ENCODE results near the gene ITPK1.
"Not testable (repeated sequence)": the region's sequence is repeated elsewhere in the genome, so short reads cannot be mapped to it uniquely, and the experiment has no call there.

Gene ITPK1

DNA sequence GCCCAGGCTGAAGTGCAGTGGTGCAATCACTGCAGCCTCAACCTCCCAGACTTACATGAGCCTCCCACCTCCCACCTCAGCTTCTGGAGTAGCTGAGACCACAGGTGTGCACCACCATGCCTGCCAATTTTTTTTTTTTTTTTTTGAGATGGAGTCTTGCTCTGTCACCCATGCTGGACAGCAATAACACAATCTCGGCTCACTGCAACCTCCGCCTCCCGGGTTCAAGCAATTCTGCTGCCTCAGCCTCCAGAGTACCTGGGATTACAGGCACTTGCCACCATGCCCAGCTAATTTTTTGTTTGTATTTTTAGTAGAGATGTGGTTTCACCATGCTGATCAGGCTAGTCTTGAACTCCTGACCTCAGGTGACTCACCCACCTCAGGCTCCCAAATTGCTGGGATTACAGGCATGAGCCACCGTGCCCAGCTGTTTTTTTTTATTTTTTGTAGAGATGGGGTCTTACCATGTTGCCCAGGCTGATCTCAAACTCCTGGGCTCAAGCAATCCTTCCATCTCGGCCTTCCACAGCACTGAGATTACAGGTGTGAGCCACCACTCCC lies 15.6 kb upstream of the ITPK1 start:
- not testable (repeated sequence) for DNase-seq (ENCODE audit: low read depth)

DNA sequence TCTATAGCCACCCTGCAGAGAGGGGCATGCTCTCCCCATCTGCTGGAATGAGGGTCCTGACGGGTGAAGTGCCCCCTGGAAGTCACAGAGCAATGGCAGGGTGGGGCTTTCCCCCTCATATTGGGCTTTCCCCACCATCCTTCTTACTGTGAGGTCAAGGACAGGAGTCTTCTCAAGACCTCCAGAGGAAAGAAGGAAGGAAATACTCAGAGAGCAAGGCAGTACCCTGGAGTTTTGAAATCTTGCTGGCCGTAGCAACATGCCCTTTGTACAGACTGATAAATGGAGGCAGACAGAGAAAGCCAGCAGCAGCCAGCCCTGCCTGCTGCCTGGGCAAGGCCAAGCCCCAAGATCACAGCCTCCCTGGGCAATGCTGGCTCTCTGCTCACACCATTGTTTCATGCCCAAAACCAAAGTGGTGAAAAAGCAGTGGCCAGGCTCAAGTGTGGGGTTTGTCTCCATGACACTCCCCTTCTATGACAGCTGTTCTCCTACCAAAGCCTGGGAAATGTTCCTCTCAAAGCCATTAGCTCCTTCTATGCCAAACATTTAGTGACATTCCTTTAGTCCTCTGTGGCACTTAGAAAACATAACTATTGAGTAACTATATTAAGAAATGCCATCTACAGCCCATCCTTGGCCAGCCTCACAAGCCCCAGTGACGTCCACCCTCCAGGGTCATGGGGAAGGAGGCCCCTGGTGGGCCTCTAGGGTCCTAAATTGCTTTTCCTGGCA lies 13.2 kb upstream of the ITPK1 start:
- no peak for DNase-seq (ENCODE audit: low read depth)

DNA sequence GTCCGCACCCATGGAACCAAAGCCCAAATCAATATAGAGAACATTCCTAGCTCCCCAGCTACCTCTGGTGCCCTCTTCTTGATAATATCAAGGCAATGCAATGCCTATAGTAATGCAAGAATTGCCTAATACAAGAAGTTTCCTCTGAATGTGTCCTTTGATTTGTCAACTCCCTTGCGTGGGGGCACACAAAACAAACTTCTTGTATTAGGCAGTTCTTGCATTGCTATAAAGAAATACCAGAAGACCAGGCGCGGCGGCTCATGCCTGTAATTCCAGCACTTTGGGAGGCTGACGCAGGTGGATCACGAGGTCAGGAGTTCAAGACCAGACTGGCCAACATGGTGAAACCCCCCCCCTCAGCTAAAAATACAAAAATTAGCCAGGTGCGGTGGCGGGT lies 10.4 kb upstream of the ITPK1 start:
- no peak for DNase-seq (ENCODE audit: low read depth)

DNA sequence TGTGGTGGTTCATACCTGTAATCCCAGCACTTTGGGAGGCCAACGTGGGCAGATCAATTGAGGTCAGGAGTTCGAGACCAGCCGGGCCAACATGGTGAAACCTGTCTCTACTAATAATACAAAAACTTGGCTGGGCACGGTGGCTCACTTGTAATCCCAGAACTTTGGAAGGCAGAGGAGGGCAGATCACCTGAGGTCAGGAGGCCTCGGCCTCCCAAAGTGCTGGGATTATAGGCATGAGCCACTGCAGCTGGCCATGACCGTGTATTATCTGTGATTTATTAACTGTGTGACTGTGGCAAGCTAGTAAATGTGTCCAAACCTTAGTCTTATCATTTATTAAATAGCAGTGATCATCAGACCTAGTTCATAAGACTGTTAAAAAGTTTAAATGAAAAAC lies 7.1 kb upstream of the ITPK1 start:
- no peak for DNase-seq (ENCODE audit: low read depth)

DNA sequence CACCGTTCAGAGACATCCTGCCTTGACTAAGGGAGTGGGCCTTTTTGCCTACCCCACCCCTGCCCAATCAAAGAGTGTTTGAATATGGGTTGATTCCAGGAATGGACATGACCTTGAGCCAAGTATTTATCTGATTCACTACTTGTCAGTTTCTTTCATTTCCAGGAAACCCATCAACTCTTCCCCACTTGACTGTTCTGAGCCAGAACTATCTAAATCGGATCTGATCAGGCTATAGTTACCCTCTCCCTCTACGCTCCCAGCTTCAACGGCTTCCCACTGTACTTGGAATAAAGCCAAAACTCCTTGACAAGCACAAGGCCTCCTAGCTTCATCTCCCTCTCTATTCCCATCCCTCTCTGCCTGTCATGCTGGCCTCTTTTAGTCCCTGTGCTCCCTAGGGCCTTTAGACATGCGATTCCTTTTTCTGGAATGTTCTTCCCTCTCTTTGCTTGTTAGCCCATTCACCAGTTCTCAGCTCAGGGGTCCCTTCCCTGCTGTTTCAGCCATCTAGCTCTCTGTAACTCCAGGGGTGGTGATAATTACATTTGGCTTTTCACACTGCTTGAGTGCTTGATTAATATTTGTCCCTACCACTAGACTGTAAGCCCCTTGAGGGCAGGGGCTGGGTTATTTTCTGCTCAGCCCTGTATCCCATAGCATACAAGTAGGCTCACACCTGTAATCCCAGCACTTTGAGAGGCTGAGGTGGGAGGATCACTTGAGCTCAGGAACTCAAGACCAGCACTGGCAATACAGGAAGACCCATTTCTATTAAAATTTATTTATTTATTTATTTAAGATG lies 5.5 kb upstream of the ITPK1 start:
- no peak for DNase-seq (ENCODE audit: low read depth)

DNA sequence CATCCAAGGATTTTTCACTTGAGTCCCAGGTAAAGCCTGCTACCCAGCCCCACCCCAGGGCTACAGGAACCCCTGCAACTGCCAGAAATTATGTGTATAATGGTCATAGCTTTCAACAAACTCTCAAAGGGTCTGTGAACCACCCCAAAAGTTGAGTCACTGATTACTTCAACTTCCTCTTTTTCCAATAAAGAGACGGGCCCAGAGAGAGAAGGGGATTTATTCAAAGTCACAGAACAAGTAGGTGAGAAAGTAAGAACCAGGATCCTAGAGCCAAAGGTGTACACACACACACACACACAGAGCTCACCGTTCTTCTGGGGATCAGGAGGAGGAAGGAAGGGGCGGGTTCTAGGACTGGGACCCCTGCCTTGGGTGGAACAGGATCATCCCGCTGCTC lies 4.8 kb upstream of the ITPK1 start:
- DNase-seq (ENCODE audit: low read depth), result no peak

DNA sequence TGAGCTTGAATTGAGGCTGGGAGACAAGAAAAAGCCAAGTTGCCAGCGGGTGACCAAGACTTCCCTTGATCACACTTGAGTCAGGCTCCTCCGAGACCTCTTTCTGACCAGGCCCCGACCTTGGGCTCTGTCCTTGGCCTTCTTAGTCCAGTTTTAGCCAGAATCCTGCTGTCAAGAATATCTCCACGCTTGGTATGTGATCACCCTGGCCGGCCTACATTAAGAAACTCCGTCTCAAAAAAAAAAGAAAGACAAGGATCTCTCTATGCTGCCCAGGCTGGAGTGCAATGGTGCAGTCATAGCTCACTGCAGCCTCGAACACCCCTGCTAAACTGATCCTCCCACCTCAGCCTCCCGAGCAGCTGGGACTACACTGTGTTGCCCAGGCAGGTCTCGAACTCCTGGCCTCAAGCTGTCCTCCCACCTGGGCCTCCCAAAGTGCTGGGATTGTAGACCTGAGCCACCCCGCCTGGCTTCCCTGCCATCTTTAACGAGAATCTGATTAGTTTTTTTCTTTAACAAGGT lies 1.0 kb upstream of the ITPK1 start:
- DNase-seq (ENCODE audit: low read depth), result no peak

DNA sequence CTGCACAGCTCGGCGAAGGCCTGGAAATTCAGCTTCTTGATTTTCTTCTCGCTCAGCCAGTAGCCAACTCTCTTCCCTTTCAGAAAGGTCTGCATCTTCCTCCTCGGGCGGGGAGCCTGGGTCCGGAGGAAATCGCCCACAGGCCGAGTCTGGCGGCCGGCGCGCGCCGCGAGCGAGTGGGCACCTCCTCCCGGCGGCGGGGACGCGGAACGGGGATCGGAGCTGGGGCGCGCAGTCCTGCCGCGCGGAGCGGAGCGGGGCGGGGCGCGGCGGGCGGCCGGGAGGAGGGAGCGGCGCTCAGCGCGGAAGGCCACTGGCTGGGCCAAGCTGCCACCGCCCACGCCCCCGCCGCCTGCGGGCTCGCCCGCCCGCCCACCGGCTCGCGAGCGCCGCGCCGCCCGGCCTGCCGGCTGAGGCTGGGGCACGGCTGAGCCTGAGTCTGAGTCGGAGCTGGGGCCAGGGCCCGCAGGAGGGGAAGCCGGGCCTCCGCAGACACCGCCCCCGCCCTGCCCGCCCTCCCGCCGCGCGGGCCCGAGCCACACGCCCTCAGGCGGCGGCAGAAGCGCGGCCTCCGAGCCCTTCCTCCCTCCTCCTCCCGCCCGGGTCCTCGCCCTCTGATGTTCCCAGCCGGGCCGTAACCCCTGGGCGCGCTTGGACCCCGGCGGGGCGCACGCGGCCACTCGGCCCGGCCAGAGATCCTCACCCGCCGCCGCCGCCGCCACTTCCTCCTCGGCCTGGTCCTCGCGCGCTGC lies 480 bp downstream of the ITPK1 start:
- DNase-seq (ENCODE audit: low read depth), result peak; percentile 67

DNA sequence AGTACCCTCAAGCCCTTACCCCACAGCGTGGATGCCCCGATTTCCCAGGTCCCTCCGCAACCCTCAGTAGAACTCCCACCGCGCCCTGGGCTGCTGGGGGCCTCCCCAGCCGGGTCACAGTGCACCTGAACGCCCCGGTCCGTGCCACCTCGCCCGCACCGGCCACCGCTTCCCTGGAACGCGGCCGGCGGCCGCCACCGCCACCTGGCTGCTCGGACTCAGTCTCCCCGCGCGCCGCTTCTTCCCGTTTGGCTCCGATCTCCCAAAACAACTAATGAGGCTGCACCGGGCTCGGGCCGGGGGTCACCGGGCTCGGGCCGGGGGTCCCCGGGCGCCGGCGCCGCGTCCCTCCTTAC lies 1.0 kb downstream of the ITPK1 start:
- no peak for DNase-seq (ENCODE audit: low read depth)

DNA sequence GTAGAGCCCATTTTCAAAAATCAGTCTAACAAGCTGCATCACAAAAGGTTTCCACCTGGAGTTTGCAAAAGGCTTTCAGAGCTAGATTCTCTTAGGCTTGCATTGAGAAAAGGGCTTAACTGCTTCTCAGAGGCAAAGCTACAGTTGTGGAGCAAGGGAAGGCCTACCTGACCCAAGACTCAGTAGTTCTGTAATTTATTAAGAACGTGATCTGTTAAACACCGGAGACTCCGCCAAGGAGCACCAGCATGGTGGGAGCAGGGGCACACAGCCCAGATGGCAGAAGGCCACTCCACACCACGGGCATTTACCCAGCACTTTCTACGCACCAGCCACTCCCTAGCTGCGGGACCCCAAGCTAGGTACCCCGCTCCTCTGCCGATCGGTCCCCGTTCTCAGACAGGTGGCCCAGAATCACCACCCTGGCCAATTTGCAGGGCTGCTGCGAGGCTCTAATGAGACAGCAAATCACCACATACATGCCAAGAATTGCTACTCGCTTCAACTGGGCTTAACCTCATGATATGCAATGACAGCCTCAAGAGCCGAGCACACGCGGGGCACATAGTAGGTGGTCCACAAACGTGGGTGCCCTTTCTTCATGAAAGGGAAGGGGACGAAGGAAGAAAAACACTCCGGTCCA lies 1.5 kb downstream of the ITPK1 start:
- DNase-seq (ENCODE audit: low read depth), result no peak

DNA sequence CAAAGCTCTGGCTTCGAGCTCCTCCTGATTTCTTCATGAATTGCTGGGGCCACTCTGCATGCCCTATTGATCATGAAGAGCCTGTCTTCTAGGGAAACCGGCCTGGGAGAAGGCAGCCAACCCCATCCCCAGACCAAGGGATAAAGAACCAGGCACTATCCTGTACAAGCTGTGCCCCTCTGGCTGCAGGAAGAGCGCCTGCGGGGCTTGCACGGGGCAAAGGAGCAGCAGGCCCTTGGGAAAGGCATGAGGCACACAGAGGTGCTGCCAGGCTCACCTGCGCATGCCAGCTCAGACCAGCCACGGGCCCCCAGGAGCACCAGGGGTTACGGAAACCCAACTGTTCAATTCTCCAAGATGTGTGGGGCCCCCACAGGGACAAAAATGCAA lies 2.1 kb downstream of the ITPK1 start:
- no peak for DNase-seq (ENCODE audit: low read depth)

DNA sequence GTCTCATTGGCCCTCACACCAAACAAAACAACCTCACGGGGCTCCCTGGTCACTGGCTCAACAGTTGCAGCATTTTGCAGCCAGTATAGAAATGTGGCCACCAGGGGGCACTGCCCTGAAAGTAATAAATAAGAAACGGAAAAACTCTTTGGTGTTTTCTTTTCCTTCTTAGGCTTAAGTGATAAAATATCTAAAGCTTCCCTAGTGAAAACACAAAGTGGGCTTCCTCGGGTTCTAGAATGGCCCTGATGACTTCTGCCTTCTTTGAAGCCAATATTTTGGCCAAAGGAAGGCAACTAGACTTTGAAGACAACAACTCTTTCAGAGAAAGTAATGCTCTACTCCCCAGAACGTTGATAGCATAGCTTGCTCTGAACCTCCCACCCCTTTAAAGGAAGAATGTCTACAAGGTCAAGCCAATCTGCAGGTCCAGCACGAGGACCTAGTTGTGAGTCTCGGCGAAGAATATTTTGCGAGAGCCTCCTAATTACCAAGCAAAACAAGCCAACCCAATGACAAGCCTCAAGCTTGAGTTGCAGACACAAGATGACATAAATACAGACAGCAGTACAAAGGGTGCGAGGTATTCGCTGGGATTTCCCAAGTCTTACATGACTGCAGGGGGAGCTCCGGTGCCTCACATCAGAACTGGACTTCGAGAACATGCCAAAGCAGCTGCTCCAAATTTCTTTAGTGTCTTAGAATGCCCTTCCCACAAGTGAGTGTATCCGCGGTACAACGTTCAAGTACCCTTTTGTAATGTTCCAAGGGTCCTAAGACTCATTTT lies 2.6 kb downstream of the ITPK1 start:
- DNase-seq (ENCODE audit: low read depth), result peak; percentile 65

DNA sequence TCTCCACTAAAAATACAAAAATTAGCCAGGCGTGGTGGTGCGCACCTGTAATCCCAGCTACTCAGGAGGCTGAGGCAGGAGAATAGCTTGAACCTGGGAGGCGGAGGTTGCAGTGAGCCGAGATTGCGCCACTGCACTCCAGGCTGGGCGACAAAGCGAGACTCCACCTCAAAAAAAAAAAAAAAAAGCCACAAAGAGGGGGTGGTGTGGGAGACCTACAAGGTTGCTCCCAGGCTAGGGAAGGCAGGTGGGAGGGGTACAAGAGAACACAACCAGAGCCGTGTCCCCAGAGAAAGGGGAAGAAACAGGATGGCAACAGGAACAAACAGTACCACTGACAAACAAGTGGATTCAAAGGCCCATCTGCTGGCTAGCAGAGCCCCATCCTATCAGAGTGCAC lies 4.2 kb downstream of the ITPK1 start:
- not testable (repeated sequence) for DNase-seq (ENCODE audit: low read depth)

DNA sequence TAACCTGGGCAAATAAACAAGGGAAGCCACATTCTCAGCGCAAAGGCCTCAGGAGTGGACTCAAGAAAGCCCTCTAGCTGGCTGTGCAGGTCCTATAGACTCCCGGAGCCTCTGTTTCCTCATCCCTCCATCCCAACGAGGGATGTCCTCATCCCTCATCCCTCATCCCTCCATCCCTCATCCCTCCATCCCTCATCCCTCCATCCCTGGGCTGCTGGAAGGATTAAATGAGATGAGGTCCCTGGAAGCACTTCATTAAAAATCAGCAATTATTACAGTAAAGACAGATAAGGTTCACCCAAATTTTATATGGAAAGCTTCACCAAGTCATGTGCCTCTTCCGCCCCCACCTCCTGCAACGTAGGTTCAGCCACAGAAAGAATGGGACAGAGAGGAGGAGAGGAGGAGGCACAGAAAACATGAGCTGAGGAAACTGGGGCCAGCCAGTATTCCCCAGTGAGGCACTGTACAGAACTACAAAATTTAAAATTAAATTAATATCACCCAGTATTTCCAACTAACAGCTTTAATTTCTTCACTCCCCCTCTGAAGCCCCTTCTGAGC lies 4.8 kb downstream of the ITPK1 start:
- DNase-seq (ENCODE audit: low read depth), result no peak

DNA sequence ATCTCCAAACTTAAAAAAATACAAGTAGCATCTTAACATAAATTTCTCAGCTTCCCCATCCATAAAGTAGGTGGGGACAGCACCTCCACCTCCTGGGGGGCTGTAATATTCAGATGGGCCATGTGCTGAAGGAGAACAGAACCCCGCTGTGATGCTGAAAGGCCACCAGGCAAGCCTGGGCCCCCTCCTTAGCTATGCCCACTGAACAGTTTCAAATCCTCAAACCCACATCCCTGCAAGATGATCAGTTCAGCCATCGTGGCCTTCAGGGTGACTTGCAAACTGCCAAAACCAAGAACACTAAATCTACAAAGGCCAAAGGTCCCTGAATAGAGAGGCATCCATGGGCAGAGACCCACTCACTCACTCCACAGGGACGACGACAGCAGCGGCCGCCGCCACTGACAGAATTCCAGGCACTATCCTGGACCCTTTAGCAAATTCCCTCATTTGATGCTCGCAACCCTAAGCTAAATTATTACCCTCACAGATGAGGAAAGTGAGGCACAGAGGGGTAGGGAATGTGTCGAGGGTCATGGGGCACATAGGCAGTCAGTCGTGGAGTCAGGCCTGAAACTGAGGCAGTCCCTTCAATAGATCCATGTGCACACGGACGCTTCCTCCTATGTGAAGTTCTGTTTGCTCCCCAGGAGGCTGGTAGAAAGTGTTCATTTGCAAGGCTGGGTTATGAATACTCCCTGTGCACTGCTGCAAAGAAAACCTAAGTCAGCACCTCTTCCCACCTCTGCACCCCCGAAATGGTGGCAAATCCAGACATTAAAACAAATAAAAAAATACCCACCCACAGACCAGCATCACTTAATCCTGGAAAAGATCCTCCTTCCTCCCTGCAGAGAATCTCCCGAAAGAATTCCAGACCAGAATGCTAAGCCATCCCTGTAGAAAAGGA lies 5.9 kb downstream of the ITPK1 start:
- DNase-seq (ENCODE audit: low read depth), result no peak

DNA sequence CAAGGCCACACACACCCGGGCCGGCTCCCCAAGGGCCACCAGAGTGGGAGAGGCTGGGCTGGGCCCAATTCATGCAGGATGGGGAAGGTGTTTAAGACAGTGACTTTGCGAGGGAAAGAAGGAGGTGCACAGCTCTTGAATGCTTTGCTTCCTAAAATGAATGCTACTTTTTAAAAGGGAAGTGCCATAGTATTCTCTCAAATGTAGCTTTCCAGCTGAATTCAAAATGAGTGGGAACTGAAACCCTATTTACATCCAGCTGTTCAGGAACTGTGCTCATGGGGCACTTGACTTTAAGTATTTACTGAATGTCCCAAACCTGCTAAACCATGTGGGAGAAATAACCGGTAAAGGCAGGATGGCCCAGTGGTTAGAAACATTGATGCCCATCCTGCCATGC lies 7.6 kb downstream of the ITPK1 start:
- no peak for DNase-seq (ENCODE audit: low read depth)

DNA sequence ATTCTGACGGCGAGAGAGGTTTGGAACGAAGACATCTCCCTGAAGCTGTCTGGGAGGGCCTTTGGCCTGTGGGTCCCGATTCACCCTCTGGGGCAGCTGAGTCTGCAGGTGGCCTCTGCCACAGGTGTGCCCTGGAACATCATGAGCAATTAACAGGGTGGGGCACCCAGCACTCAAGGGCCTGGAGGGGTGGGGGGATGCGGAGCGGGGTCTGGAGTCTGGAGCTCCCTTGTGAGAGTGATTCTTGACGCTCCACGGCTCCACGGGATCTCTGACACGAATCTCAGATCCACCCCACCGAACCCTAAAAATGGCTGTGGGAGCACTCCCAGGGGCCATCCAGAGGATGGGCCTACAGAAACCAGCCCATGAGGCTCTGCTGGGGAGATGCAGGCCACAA lies 8.3 kb downstream of the ITPK1 start:
- DNase-seq (ENCODE audit: low read depth), result no peak

DNA sequence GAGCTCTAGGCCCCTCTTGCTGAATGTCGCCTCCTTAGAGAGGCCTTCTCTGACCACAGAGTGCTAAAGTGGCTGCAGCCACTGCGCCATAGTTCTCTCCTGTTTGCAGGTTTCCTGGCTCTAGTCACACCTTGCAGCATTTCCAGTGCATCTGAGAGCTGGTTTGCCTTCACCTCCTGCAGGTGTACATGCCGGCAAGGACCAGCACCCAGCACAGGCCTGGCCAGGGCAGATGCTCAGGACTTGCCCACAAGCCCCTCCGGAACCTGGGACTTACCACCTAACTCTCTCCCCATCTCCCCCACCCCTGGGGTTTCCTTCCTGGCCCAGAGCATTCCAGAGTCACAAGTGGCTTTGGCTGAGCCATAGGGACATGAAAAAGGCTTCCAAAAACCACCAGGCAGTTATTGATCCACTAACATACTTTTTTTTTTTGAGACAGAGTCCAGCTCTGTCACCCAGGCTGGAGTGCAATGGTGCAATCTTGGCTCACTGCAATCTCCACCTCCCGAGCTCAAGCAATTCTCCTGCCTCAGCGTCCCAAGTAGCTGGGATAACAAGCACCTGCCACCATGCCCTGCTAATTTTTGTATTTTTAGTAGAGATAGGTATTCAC lies 9.1 kb downstream of the ITPK1 start:
- no peak for DNase-seq (ENCODE audit: low read depth)

DNA sequence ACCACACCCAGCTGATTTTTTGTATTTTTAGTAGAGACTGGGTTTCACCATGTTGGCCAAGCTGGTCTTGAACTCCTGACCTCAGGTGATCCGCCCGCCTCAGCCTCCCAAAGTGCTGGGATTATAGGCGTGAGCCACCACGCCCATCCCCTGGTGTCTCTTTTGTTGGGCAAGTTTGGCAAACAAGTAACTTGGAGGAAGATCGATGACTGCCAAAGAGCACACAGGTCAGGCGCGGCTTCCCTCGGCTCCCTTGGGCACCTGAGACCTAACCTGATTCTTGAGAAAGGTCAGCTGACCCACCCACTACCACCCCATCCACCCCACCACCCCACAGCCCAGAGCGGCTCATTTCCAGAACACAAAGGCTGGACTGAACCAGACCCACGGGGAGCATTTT lies 9.9 kb downstream of the ITPK1 start:
- DNase-seq (ENCODE audit: low read depth), result not testable (repeated sequence)

All from T follicular helper cell (primary cell).